NT2/D1 (cell line): Measurements from ENCODE around the gene NAA40.

Experiments
- DNase-seq: peaks from one replicate; pipeline ENCODE4 v3.0.0-alpha.2; 2011; ENCODE audit warnings: low read depth, low spot score
- H3K27me3 ChIP-seq: 2 replicates; pipeline ENCODE4 v1.6.0; 2011; ENCODE audit warnings: mild to moderate bottlenecking; ENCODE audit not compliant: insufficient read length, insufficient read depth
- H3K36me3 ChIP-seq: 2 replicates; pipeline ENCODE4 v1.6.1; 2011; ENCODE audit warnings: mild to moderate bottlenecking, low read length, mixed read lengths; ENCODE audit not compliant: insufficient read depth, insufficient read length
- H3K4me1 ChIP-seq: 2 replicates; pipeline ENCODE4 v1.5.1; 2011; ENCODE audit not compliant: insufficient read depth, insufficient read length
- H3K4me3 ChIP-seq: 2 replicates; pipeline ENCODE4 v1.5.1; 2011; ENCODE audit warnings: low read depth; ENCODE audit not compliant: insufficient read length
- H3K9ac ChIP-seq: 2 replicates; pipeline ENCODE4 v1.6.0; 2011; ENCODE audit warnings: low read depth; ENCODE audit not compliant: insufficient read length
- H3K9me3 ChIP-seq: 2 replicates; pipeline ENCODE4 v1.5.1; 2011; ENCODE audit warnings: mild to moderate bottlenecking, low read length; ENCODE audit not compliant: insufficient read depth
- SUZ12 ChIP-seq: IDR thresholded peaks from 2 replicates; pipeline ENCODE4 v1.6.1; 2011; ENCODE audit not compliant: insufficient read length, insufficient read depth; ENCODE audit errors: extremely low read depth
- YY1 ChIP-seq: IDR thresholded peaks from 2 replicates; pipeline ENCODE4 v1.6.1; 2011; ENCODE audit not compliant: insufficient read length, insufficient read depth
- ZNF274 ChIP-seq: IDR thresholded peaks from 2 replicates; pipeline ENCODE4 v1.6.1; 2011; ENCODE audit warnings: mild to moderate bottlenecking, low read depth, low read length

NAA40 gene

DNA sequence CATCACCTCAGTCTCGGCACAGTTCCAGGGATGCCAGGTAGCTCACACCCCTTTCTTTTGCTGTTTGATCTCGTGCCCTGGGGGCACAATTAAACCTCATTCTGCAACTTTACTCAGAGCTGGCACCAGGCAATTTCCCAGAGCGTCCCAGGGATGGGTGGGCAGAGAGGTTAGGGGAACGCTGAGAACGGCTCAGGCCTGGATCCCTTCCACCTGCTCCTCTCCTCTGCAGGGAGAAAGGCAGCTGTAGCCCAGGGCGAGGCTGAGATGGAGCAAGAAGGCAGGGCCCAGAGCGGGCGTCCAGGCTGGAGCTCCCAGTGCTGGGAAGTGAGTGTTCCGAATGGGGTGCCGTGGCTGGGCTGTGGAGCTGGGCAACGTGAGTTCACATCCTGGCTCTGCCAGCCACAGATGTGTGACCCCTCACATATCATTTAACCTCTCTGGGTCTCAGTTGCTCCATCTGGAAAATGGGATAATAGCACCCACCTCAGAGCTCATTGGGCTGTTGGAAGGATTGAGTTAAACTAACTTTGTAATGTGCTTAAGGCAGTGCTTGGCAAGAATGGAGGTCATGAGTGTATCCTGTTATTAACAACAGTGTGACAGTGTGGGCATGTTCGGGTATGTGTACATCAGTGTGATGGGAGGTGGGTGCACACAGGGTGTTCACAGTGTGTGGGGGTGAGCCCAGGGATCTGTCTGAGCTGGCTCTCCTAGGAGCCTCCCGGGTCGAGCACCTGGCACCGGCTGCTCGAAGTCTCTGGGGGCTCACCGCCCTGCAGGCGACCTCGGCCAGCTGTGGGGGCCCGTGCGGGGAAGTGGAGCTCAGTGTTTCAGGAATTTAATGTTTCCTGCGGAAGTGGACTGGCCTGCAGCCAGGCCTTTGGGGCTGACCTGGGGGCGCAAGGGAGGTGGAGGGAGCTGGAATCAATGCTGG is 63.0 kb downstream of the NAA40 start:
- H3K9me3 ChIP-seq = no peaks in the 10 kb centered on the region
- H3K36me3 ChIP-seq = peaks cover 15% of the 10 kb centered on the region
- DNase-seq = no peak
- TF ChIP-seq SUZ12 (no peak), ZNF274 (no peak), YY1 (no peak)
- H3K4me1 ChIP-seq = peaks cover 33% of the 10 kb centered on the region
- H3K9ac ChIP-seq = no peak overlapping the region
- H3K4me3 ChIP-seq = no peak overlapping the region
- peaks cover 27% of the 10 kb centered on the region for H3K27me3 ChIP-seq

DNA sequence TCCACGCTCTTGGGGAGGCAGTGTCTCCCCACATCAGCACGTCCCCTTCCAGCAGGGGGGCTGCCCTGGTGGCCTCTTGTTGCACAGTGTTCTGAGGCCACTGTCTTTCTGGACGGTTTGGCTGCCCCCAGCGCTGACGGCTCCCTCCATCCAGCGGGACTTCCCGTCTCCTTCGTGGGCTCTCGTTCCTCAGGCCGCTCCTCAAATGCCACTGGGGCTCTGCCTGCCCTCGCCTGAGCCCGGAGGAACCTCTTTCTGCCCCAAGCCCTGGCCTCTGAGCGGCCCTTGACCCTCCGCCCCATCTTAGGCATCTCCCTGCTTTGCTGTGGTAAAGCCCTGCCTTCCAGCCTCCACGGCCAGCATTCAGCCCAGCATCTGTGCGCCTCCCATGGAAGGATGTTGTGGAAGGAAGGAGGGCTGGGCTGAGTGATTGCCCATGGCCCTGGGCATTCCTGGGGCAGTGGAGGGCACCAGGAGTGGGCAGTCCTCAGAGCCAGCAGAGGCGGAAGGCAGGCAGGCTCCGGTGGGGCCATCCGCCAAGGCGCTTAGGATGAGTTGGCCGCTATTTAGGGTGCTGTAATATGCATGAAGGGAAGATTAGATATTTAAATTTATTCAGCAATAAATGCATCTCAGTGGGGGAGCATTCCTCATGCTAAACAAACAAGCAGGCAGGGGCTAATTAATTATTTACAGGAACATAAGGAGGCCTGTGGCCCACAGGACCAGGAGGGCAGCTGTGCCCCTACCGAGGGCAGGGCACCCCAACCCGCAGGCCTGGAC is 65.2 kb downstream of the NAA40 start:
- Histone ChIP-seq H3K4me1 (peaks cover 28% of the 10 kb centered on the region), H3K36me3 (no peaks in the 10 kb centered on the region), H3K4me3 (no peak overlapping the region), H3K9ac (no peak overlapping the region), H3K27me3 (peaks cover 49% of the 10 kb centered on the region), H3K9me3 (no peaks in the 10 kb centered on the region)
- TF ChIP-seq ZNF274 = no peak
- no peak for TF ChIP-seq YY1
- no peak for TF ChIP-seq SUZ12
- DNase-seq = no peak

DNA sequence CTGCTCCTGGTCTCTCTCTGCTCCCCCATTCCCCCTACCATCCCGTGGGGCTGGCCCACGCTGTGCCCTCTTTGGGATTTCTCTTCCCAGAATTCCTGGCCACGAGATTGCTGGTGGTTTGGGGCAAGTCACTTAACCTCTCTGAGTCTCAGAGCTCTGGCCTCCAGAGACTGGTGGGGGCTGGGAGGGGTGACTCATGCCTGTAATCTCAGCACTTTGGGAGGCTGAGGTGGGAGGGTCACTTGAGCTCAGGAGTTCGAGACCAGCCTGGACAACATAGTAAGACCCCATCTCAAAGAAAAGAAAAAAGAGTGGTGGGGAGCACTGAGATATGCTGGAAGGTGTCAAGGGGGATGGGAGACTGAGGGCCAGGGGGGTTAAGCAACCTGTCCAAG is 65.8 kb downstream of the NAA40 start:
- TF ChIP-seq ZNF274 (no peak), YY1 (no peak), SUZ12 (no peak)
- H3K9ac ChIP-seq = no peak overlapping the region
- H3K4me3 ChIP-seq = no peak overlapping the region
- H3K27me3 ChIP-seq = peaks cover 55% of the 10 kb centered on the region
- no peak for DNase-seq
- no peaks in the 10 kb centered on the region for H3K9me3 ChIP-seq
- H3K36me3 ChIP-seq = no peaks in the 10 kb centered on the region
- H3K4me1 ChIP-seq = peaks cover 28% of the 10 kb centered on the region

DNA sequence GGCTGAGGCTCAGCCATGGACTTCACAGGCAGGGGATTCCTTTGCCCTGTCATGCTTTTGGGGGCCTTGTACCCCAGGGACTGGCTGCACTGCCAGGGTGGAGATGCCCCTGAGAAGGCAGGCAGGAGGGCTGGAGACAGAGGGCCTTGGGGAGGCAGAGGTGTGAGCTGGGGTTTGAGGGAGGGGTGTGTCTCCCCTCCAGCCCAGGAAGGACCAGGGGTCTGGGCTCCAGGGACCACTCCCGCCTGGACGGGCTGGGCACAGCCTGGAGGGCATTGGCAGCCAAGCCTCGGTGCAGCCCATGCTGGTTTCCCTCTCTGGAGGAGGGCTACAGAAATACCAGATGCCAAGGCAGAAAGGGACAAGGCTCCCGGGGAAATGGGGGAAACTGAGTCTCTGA is 66.9 kb downstream of the NAA40 start:
- Histone ChIP-seq H3K4me1 (peaks cover 28% of the 10 kb centered on the region), H3K27me3 (peaks cover 58% of the 10 kb centered on the region), H3K4me3 (no peak overlapping the region), H3K9me3 (peaks cover 7% of the 10 kb centered on the region), H3K9ac (no peak overlapping the region), H3K36me3 (no peaks in the 10 kb centered on the region)
- no peak for DNase-seq
- no peak for TF ChIP-seq YY1
- no peak for TF ChIP-seq SUZ12
- TF ChIP-seq ZNF274 = no peak

DNA sequence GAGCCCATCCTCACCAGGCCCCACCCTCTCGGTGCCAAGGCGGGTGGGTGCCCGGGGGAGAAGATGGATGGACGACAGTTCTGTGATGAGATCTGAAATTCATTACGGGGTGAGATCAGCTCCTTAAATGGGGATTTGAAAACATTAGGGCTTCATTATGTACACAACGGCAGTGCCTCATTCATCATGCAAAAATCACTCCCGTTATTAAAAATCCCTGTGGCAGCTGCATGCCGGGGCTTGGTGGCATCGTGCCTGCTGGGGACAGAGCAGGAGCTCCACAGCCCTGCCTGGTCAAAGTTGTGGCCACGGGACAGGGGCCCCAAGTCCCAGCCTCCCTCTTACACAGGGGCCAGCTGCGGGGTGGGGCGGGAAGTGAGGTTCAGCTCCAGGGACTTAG is 67.6 kb downstream of the NAA40 start:
- peaks cover 28% of the 10 kb centered on the region for H3K4me1 ChIP-seq
- DNase-seq = no peak
- peak overlapping the region; percentile 62 for H3K9ac ChIP-seq
- no peak overlapping the region for H3K4me3 ChIP-seq
- peaks cover 12% of the 10 kb centered on the region for H3K9me3 ChIP-seq
- no peaks in the 10 kb centered on the region for H3K36me3 ChIP-seq
- peaks cover 55% of the 10 kb centered on the region for H3K27me3 ChIP-seq
- TF ChIP-seq ZNF274 (no peak), SUZ12 (no peak), YY1 (no peak)
